Activated effector memory CD4-positive, alpha-beta T cell treated with anti-CD3 and anti-CD28 coated beads, Interleukin-2, amount 50 U/mL, for 16 hours (primary cell): ENCODE measurements around the gene FARSA.
"Not testable (repeated sequence)": the region's sequence is repeated elsewhere in the genome, so short reads cannot be mapped to it uniquely, and the experiment has no call there.

ENCODE experiments used
- DNase-seq: peaks from one replicate; pipeline ENCODE4 v3.0.0-alpha.2; 2020

The FARSA gene

GRCh38 chr19:12937093-12937926 lies 3.8 kb upstream of the FARSA start:
- DNase-seq, result no peak

- DNase-seq, result no peak
Observed at GRCh38 chr19:12936582-12936981, 3.1 kb upstream of the FARSA start.

GRCh38 chr19:12935071-12935470 lies 1.6 kb upstream of the FARSA start:
- DNase-seq, result no peak

GRCh38 chr19:12932392-12933286 lies 872 bp downstream of the FARSA start:
- no peak for DNase-seq

GRCh38 chr19:12930002-12930645 lies 3.4 kb downstream of the FARSA start:
- DNase-seq, result no peak

GRCh38 chr19:12924621-12925310 lies 8.7 kb downstream of the FARSA start:
- no peak for DNase-seq

- DNase-seq, result no peak
Observed at GRCh38 chr19:12922959-12923358, 10.6 kb downstream of the FARSA start.

- no peak for DNase-seq
Observed at GRCh38 chr19:12921047-12921446, 12.5 kb downstream of the FARSA start.

GRCh38 chr19:12918253-12918652 lies 15.3 kb downstream of the FARSA start:
- DNase-seq, result no peak

GRCh38 chr19:12915860-12916259 lies 17.7 kb downstream of the FARSA start:
- not testable (repeated sequence) for DNase-seq

- peak; percentile 75 for DNase-seq
Observed at GRCh38 chr19:12913851-12914690, 19.4 kb downstream of the FARSA start.

GRCh38 chr19:12913011-12913561 lies 20.4 kb downstream of the FARSA start:
- DNase-seq, result no peak

GRCh38 chr19:12912571-12912970 lies 20.9 kb downstream of the FARSA start:
- DNase-seq, result no peak

- DNase-seq, result no peak
Observed at GRCh38 chr19:12907166-12907565, 26.3 kb downstream of the FARSA start.

GRCh38 chr19:12899891-12900518 lies 33.5 kb downstream of the FARSA start:
- DNase-seq, result no peak

GRCh38 chr19:12896460-12896859 lies 37.1 kb downstream of the FARSA start:
- no peak for DNase-seq

- DNase-seq, result no peak
Observed at GRCh38 chr19:12893582-12893981, 39.9 kb downstream of the FARSA start.

GRCh38 chr19:12891553-12892021 lies 41.9 kb downstream of the FARSA start:
- no peak for DNase-seq

GRCh38 chr19:12890787-12891552 lies 42.5 kb downstream of the FARSA start, which contains the start of gene GCDH:
TSS of gene GCDH (plus strand) at chr19:12891160. CDS start at chr19:12891305, 145 bp downstream.
- peak; percentile 98 for DNase-seq

- not testable (repeated sequence) for DNase-seq
Observed at GRCh38 chr19:12890299-12890786, 43.2 kb downstream of the FARSA start.
